Naive B cell (primary cell): Measurements from ENCODE around the gene ADCYAP1R1. TPM values are rescaled to one million over a fixed set of nuclear protein-coding genes. Genes with fewer than 3 reads are reported as not detected.
A peak's percentile ranks its signal among the peaks of the same experiment; 100 is the strongest.
"Not testable (repeated sequence)": the region's sequence is repeated elsewhere in the genome, so short reads cannot be mapped to it uniquely, and the experiment has no call there.

Source experiments
- ATAC-seq, 2 donors: fragments of 150-1000 bp; cut with Tn5 transposase; 2 replicates each; pipeline ENCODE4 v1.10.0; 2021; ENCODE audit warnings: low read depth in 2 of 2, mild to moderate bottlenecking in 2 of 2, moderate library complexity in 2 of 2
- DNase-seq: peaks from one replicate; pipeline ENCODE4 v3.0.0; 2022
- H3K27ac Mint-ChIP-seq, 6 donors: one replicate each; pipeline ENCODE4 v1.8.0; 2020 to 2022; ENCODE audit warnings: mild to moderate bottlenecking in 6 of 6, mixed read lengths in 6 of 6, moderate library complexity in 5 of 6, inconsistent platforms in 2 of 6
- H3K27me3 Mint-ChIP-seq, 3 donors: one replicate each; pipeline ENCODE4 v1.8.0; 2021 to 2022; ENCODE audit warnings: mixed read lengths in 3 of 3, mild to moderate bottlenecking in 1 of 3
- H3K36me3 Mint-ChIP-seq, 2 donors: one replicate each; pipeline ENCODE4 v1.8.0; 2020 to 2022; ENCODE audit warnings: mixed read lengths in 2 of 2, inconsistent platforms in 1 of 2, mild to moderate bottlenecking in 1 of 2
- H3K4me1 Mint-ChIP-seq, 3 donors: one replicate each; pipeline ENCODE4 v1.8.0; 2020 to 2022; ENCODE audit warnings: mixed read lengths in 3 of 3, inconsistent platforms in 1 of 3, mild to moderate bottlenecking in 1 of 3, moderate library complexity in 1 of 3
- H3K4me3 Mint-ChIP-seq, 8 donors: one replicate each; pipeline ENCODE4 v1.8.0; 2020 to 2022; ENCODE audit warnings: mild to moderate bottlenecking in 8 of 8, mixed read lengths in 8 of 8, moderate library complexity in 8 of 8, inconsistent platforms in 2 of 8
- H3K9me3 Mint-ChIP-seq, 7 donors: one replicate each; pipeline ENCODE4 v1.8.0; 2020 to 2022; ENCODE audit warnings: mixed read lengths in 7 of 7, mild to moderate bottlenecking in 5 of 7, inconsistent platforms in 2 of 7, moderate library complexity in 1 of 7
- polyA plus RNA-seq, 6 donors: library from polyadenylated mRNA; unstranded; fragments of 300-500 nt; fragmentation: Illumina TruSeq; gene quantifications; one replicate each; pipeline ENCODE4 v1.2.3, GENCODE V29; 2021; ENCODE audit warnings: low read depth in 6 of 6

The ADCYAP1R1 gene
- polyA plus RNA-seq, 6 donors from 2014 or later = not detected

DNA sequence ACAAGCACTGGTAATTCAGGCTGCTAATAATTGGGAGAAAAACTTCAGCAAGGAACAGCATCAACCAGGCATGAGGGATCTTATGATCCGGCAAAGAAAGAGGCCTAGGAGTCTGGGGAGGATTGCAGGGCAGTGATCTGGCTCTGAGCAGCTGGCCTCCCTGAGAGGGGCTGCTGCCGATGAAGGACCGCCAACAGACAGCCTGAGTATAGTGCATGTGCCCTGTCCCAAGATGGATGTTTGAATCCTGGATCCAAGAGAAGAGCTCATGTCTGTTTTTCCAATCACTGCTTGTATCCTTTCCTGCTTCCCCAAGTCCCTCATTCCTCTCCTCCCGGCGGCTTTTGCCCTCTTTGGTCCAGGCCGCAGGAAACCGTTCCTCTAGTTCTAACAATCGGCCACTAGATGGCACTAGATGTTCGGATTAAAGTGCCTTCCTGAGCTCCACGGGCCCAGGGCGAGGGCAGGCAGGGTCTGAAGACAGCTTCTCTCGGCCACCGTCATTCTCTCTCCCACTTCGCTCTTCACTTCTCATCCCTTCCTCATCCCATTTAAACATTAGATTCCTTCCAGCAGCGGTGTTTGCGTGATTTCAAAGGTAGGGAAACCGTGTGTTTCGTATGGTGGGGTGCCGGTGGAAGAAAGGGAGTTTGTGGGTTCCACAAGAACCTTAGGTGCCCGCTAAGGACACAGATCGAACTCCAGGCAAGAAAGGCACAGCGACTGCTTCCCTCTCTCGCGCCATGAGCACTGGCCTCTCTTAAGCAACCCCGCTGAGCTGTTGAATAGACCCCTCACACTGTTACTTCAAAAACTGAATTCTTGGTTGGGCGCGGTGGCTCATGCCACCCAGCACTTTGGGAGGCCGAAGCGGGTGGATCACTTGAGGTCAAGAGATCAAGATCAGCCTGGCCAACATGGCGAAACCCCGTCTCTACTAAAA lies 82.4 kb downstream of the ADCYAP1R1 start:
- Mint-ChIP-seq H3K4me3 (no peak overlapping the region), H3K27ac (no peak overlapping the region), H3K36me3 (no peaks in the 10 kb centered on the region), H3K27me3 (peaks cover 0 to 6% (median 1%) of the 10 kb centered on the region in 3 donors), H3K4me1 (peaks cover 3 to 7% (median 5%) of the 10 kb centered on the region in 3 donors), H3K9me3 (no peaks in the 10 kb centered on the region)
- ATAC-seq = peak in 1 of 2 donors; percentile 27
- peak; percentile 12 for DNase-seq

DNA sequence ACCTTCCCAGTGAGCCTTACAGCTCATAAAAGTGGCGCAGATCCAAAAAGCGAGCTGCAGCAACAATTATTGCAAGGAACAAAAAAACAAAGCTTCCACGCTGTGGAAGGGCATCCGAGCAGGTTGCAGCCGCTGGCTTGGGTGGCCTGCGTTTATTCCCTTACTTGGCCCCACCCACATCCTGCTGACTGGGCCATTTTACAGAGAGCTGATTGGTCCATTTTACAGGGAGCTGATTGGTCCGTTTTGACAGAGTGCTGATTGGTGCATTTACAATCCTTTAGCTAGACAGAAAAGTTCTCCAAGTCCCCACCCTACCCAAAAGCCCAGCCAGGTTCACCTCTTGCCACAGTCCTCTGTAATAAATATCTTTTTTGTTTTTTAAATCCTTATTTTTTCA lies 85.1 kb downstream of the ADCYAP1R1 start:
- Mint-ChIP-seq H3K4me1 (peaks cover 3 to 7% (median 5%) of the 10 kb centered on the region in 3 donors), H3K36me3 (no peaks in the 10 kb centered on the region), H3K27ac (no peak overlapping the region), H3K27me3 (peaks cover 0 to 14% (median under 1%) of the 10 kb centered on the region in 3 donors), H3K9me3 (peaks cover 0 to 2% (median 0%) of the 10 kb centered on the region in 7 donors), H3K4me3 (no peak overlapping the region)
- no peak for ATAC-seq
- no peak for DNase-seq

DNA sequence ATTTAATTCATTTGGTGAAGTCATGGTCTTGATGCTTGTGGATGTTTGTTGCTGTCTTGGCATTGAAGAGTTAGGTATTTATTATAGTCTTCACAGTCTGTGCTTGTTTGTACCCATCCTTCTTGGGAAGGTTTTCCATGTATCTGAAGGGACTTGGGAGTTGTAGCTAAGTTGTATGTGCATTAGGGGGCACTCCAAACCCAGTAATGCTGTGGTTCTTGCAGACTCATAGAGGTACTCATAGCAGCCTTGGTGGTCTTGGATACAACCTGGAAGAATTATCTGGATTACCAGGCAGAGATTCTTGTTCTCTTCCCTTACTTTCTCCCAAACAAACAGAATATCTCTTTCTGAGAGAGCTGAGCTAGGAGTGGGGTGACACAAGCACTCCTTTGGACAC lies 93.2 kb downstream of the ADCYAP1R1 start:
- Mint-ChIP-seq H3K9me3 (peaks cover 0 to 19% (median 5%) of the 10 kb centered on the region in 7 donors), H3K27ac (no peak overlapping the region), H3K4me1 (no peaks in the 10 kb centered on the region), H3K36me3 (no peaks in the 10 kb centered on the region), H3K27me3 (peaks cover 19 to 61% (median 22%) of the 10 kb centered on the region in 3 donors), H3K4me3 (no peak overlapping the region)
- DNase-seq (no peak), ATAC-seq (no peak)

DNA sequence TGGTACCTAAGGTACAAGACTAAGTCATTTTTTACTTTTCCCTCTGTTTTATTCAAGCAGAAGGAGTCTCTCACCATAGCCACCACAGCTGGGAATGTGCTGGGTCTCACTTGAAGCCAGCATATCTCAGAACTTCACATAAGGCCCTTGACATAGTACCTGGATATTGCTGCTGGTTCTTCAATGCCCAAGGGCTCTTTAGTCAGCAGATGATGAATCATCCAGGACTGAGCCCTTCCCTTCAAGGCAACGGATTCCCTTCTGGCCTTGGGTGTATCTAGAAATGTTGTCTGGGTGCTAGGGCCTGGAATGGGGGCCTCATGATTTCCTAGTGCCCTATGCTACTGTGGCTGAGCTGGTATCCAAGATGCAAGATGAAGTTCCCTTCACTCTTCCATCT lies 93.9 kb downstream of the ADCYAP1R1 start:
- Mint-ChIP-seq H3K36me3 (no peaks in the 10 kb centered on the region), H3K4me3 (no peak overlapping the region), H3K27me3 (peaks cover 19 to 56% (median 22%) of the 10 kb centered on the region in 3 donors), H3K4me1 (no peaks in the 10 kb centered on the region), H3K9me3 (peaks cover 0 to 19% (median 5%) of the 10 kb centered on the region in 7 donors), H3K27ac (peak overlapping the region in 1 of 6 donors; percentile 65)
- ATAC-seq = no peak
- no peak for DNase-seq

DNA sequence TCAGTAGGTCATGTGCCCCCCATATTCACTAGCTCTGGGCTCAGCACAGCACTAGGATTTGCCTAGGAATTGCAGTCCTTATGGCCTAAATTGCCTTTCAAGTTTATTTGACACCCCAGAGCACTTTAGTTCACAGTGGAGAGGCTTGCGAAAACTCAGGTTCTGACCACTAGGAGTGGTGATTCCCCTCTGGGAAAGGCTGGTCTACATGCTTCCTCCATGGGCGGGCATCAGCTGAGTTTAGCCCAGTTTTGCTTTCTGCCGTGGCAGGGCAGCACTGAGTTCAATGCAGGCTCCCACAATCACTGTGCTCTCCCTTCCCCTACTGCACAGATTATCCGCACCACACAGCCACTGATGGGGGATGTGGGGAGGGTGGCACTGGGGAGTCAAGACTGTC lies 94.4 kb downstream of the ADCYAP1R1 start:
- no peak for DNase-seq
- Mint-ChIP-seq H3K4me3 (no peak overlapping the region), H3K27me3 (peaks cover 19 to 54% (median 22%) of the 10 kb centered on the region in 3 donors)

DNA sequence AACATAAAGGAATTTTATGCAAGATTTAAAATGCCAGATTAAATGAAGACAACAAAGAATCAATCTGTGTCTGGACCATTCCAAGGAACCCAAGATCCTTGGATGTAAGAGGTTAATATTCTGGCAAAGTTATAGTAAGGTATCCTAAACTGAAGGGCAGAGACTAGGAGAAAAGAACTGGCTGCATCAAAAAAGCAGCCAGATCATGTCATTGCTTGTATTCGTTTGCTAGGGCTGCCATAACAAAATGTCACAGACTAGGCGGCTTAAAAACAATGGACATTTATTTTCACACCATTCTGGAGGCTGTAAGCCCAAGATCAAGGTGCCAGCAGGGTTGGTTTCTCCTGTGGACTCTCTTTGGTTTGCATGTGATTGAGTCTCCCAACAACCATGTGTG lies 99.7 kb downstream of the ADCYAP1R1 start:
- DNase-seq = no peak
- H3K36me3 Mint-ChIP-seq = no peaks in the 10 kb centered on the region
- ATAC-seq = no peak
- H3K27me3 Mint-ChIP-seq = peaks cover 0 to 9% (median 9%) of the 10 kb centered on the region in 3 donors
- H3K4me3 Mint-ChIP-seq = no peak overlapping the region
- H3K27ac Mint-ChIP-seq = no peak overlapping the region
- peaks cover 0 to 23% (median 8%) of the 10 kb centered on the region in 7 donors for H3K9me3 Mint-ChIP-seq
- no peaks in the 10 kb centered on the region for H3K4me1 Mint-ChIP-seq

More for the DNA sequence above, 94.4 kb downstream of the ADCYAP1R1 start:
- no peaks in the 10 kb centered on the region for H3K4me1 Mint-ChIP-seq
- H3K36me3 Mint-ChIP-seq = no peaks in the 10 kb centered on the region
- ATAC-seq = no peak
- H3K27ac Mint-ChIP-seq = no peak overlapping the region
- peaks cover 0 to 19% (median 5%) of the 10 kb centered on the region in 7 donors for H3K9me3 Mint-ChIP-seq

DNA sequence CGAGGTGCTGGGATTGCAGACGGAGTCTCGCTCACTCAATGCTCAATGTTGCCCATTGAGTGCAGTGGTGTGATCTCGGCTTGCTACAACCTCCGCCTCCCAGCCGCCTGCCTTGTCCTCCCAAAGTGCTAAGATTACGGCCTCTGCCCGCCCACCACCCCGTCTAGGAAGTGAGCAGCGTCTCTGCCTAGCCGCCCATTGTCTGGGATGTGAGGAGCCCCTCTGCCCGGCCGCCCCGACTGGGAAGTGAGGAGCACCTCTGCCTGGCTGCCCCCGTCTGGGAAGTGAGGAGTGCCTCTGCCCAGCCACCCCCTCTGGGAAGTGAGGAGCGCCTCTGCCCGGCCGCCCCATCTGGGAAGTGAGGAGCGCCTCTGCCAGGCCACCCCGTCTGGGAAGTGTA lies 101.2 kb downstream of the ADCYAP1R1 start:
- not testable (repeated sequence) for H3K27ac Mint-ChIP-seq, DNase-seq, H3K27me3 Mint-ChIP-seq, H3K4me3 Mint-ChIP-seq, ATAC-seq, H3K36me3 Mint-ChIP-seq, H3K4me1 Mint-ChIP-seq
- peaks cover 2 to 16% (median 10%) of the 10 kb centered on the region in 7 donors for H3K9me3 Mint-ChIP-seq

DNA sequence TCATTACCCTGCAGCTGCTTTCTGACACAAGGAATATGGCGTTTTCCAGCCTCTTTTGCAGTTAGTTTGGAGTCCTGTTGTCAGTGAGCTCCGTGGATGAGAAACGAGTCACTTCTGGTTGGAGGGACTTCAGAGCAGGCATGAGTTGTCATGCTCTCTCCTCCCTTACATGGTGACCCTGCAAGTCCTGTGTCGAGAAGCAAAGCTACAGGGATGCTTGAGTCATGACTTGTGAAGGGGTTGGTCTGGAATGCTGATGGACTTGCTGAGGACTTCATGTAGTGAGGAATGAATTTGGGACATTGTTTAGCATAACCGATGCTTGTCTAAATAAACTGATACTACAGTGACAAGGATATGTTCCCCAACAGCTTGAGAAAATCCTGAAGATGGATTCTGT lies 108.8 kb downstream of the ADCYAP1R1 start:
- no peak for ATAC-seq
- H3K27me3 Mint-ChIP-seq = peaks cover 5 to 7% (median 5%) of the 10 kb centered on the region in 3 donors
- DNase-seq = no peak
- no peaks in the 10 kb centered on the region for H3K36me3 Mint-ChIP-seq
- H3K27ac Mint-ChIP-seq = no peak overlapping the region
- no peaks in the 10 kb centered on the region for H3K4me1 Mint-ChIP-seq
- H3K4me3 Mint-ChIP-seq = no peak overlapping the region
- H3K9me3 Mint-ChIP-seq = peaks cover 0 to 8% (median 4%) of the 10 kb centered on the region in 7 donors

Other genes starting within 250 kb of the ADCYAP1R1 start
- gene AQP1, start 140.5 kb upstream of the ADCYAP1R1 start, polyA plus RNA-seq = not detected
- gene GHRHR, start 88.4 kb upstream of the ADCYAP1R1 start, polyA plus RNA-seq = not detected